OCI-LY3 (cell line): ENCODE measurements around the gene PRUNE2.

Experiments used
- H2AFZ ChIP-seq: fragments of 200-600, 300-600 bp; shearing (Covaris generic); 2 replicates; pipeline ENCODE4 v1.6.0; 2014; ENCODE audit warnings: antibody characterized with exemption, low read depth, low read length
- H3K27ac ChIP-seq: fragments of 200-600, 300-600 bp; sonication (generic); 2 replicates; pipeline ENCODE4 v1.5.1; 2014; ENCODE audit warnings: mild to moderate bottlenecking, low read length, moderate library complexity, mixed read lengths
- H3K27me3 ChIP-seq: fragments of 200-600, 300-600 bp; sonication (generic); 2 replicates; pipeline ENCODE4 v1.6.1; 2014; ENCODE audit warnings: low read depth, low read length, mixed read lengths
- H3K36me3 ChIP-seq: fragments of 200-600, 300-600 bp; sonication (generic); replicated peaks from 2 replicates; pipeline ENCODE3; 2014; ENCODE audit warnings: low read depth, low read length, mixed read lengths
- H3K4me1 ChIP-seq: fragments of 300-600, 200-600 bp; sonication (generic); 2 replicates; pipeline ENCODE4 v1.6.1; 2014; ENCODE audit warnings: low read length, mixed read lengths
- H3K4me2 ChIP-seq: fragments of 200-600, 300-600 bp; sonication (generic); 2 replicates; pipeline ENCODE4 v1.6.1; 2014; ENCODE audit warnings: low read length, mixed read lengths
- H3K4me3 ChIP-seq: fragments of 300-600, 200-600 bp; sonication (generic); 2 replicates; pipeline ENCODE4 v1.5.1; 2014; ENCODE audit warnings: antibody characterized with exemption, mild to moderate bottlenecking, low read length, moderate library complexity
- H3K79me2 ChIP-seq: fragments of 300-600, 200-600 bp; shearing (Covaris generic); 2 replicates; pipeline ENCODE4 v1.6.1; 2014; ENCODE audit warnings: mild to moderate bottlenecking, low read length, mixed read lengths
- H3K9ac ChIP-seq: fragments of 300-600, 200-600 bp; shearing (Covaris generic); 2 replicates; pipeline ENCODE4 v1.6.0; 2014; ENCODE audit warnings: mild to moderate bottlenecking, low read length, moderate library complexity
- H3K9me3 ChIP-seq: fragments of 200-600, 300-600 bp; shearing (Covaris generic); 2 replicates; pipeline ENCODE4 v1.6.1; 2014; ENCODE audit warnings: low read length, mixed read lengths; ENCODE audit not compliant: insufficient read depth
- H4K20me1 ChIP-seq: fragments of 200-600, 300-600 bp; sonication (generic); 2 replicates; pipeline ENCODE4 v1.6.1; 2016; ENCODE audit warnings: low read length, mixed read lengths; ENCODE audit not compliant: insufficient read depth
- CTCF ChIP-seq: fragments of 200-600, 300-600 bp; sonication (generic); IDR thresholded peaks from 2 replicates; pipeline ENCODE4 v1.5.1; 2014; ENCODE audit warnings: antibody characterized with exemption, low read length, low read depth
- EZH2phosphoT487 ChIP-seq: fragments of 200-600 bp; shearing (Covaris generic); IDR thresholded peaks from 2 replicates; pipeline ENCODE4 v1.6.1; 2018; ENCODE audit warnings: antibody characterized with exemption, mixed run types, low read depth

PRUNE2 gene

DNA sequence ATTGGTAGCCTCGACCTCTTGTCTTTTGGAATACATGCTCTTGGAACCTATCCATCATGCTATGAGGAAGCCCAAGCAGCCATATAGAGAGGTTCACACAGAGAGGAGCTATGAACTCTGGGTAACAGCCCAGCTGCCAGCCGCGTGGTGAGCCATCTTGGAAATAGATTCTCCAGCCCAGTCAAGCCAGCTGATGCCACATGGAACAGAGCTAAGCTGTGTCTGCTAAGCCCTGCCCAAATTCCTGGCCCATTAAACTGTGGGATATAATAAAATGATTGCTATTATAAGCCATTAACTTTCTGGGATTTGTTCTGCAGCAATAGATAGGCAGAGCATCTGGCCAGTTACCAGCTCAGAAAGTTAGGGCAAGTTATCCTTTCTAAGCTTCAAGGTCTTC is 4.9 kb upstream of the PRUNE2 start:
- no peak overlapping the region for H2AFZ ChIP-seq
- H3K4me1 ChIP-seq, result peaks cover 25% of the 10 kb centered on the region
- no peak overlapping the region for H3K9ac ChIP-seq
- no peaks in the 10 kb centered on the region for H3K36me3 ChIP-seq
- no peak overlapping the region for H3K4me2 ChIP-seq
- no peak overlapping the region for H3K4me3 ChIP-seq
- H3K27ac ChIP-seq, result no peak overlapping the region
- TF ChIP-seq EZH2phosphoT487 (no peak), CTCF (no peak)
- H3K27me3 ChIP-seq, result no peaks in the 10 kb centered on the region
- H4K20me1 ChIP-seq, result no peaks in the 10 kb centered on the region
- no peaks in the 10 kb centered on the region for H3K9me3 ChIP-seq
- H3K79me2 ChIP-seq, result no peaks in the 10 kb centered on the region

- Histone ChIP-seq H4K20me1 (no peaks in the 10 kb centered on the region), H3K79me2 (no peaks in the 10 kb centered on the region), H3K9ac (no peak overlapping the region), H2AFZ (no peak overlapping the region), H3K36me3 (no peaks in the 10 kb centered on the region), H3K27me3 (no peaks in the 10 kb centered on the region), H3K27ac (no peak overlapping the region), H3K9me3 (no peaks in the 10 kb centered on the region), H3K4me3 (no peak overlapping the region), H3K4me2 (no peak overlapping the region), H3K4me1 (no peaks in the 10 kb centered on the region)
- TF ChIP-seq EZH2phosphoT487, result no peak
- TF ChIP-seq CTCF, result no peak
Measured at GRCh38 chr9:76906647-76906975, 697 bp upstream of the PRUNE2 start.

DNA sequence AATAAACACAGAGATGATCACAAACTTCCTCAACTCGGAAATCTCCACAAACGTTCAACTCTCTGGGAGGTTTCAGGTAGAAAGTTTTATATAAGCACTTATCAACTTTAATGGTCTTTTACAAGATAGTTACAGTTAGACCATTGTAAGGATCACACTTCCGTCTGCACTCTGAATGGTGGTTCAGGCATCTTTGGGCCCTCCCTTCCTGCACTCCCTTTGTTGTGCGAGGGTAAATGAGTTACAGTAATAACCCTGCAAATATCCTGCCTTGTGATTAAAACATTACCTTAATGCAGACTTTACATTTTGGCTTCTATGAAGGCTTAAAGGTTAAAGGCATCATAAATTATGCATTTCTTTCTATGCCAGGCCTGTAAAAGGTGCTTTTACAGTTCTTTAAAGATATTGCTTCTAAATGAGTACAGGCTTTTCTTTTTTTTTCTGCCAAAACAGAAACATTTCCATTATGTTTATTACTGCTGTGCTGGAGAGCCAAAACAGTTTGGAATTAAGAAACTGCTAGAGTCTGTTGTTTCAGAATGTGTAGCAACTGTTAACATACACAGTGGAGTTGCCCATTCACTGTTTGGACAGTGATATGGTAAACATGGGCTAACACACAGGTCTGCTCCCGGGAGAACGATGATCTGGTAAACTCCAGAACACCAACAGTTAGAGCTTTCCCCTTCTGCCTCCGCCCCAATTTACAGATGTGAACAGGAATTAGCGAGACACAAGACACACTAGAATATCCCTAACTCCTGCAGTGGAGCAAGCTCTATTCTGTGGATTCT is 1.1 kb downstream of the PRUNE2 start:
- Histone ChIP-seq H3K4me1 (no peaks in the 10 kb centered on the region), H3K27me3 (peaks cover under 1% of the 10 kb centered on the region; the same call in 1 of the 2 replicates), H3K79me2 (no peaks in the 10 kb centered on the region), H3K27ac (no peak overlapping the region), H3K9ac (no peak overlapping the region), H3K4me2 (no peak overlapping the region), H4K20me1 (no peaks in the 10 kb centered on the region), H2AFZ (no peak overlapping the region), H3K4me3 (no peak overlapping the region), H3K36me3 (no peaks in the 10 kb centered on the region), H3K9me3 (no peaks in the 10 kb centered on the region)
- no peak for TF ChIP-seq CTCF
- no peak for TF ChIP-seq EZH2phosphoT487

GRCh38 chr9:76902395-76902794 is 3.5 kb downstream of the PRUNE2 start:
- H3K4me2 ChIP-seq, result no peak overlapping the region
- no peaks in the 10 kb centered on the region for H3K36me3 ChIP-seq
- no peaks in the 10 kb centered on the region for H3K79me2 ChIP-seq
- H3K9ac ChIP-seq, result no peak overlapping the region
- H3K4me1 ChIP-seq, result peaks cover 9% of the 10 kb centered on the region
- H2AFZ ChIP-seq, result no peak overlapping the region
- H3K27me3 ChIP-seq, result peaks cover 3% of the 10 kb centered on the region; the same call in 1 of the 2 replicates
- H3K4me3 ChIP-seq, result no peak overlapping the region
- H3K9me3 ChIP-seq, result no peaks in the 10 kb centered on the region
- TF ChIP-seq CTCF (no peak), EZH2phosphoT487 (no peak)
- no peak overlapping the region for H3K27ac ChIP-seq
- no peaks in the 10 kb centered on the region for H4K20me1 ChIP-seq
